HG03342 (cell line): Measurements from ENCODE around the gene SKIC2.
"Not testable (repeated sequence)": the region's sequence is repeated elsewhere in the genome, so short reads cannot be mapped to it uniquely, and the experiment has no call there.

Experiments
- ATAC-seq: cut with Tn5 transposase; IDR thresholded peaks from one replicate; pipeline ENCODE4 v1.9.1; 2021; ENCODE audit warnings: mild to moderate bottlenecking, moderate library complexity; ENCODE audit not compliant: unreplicated experiment

Gene SKIC2

DNA sequence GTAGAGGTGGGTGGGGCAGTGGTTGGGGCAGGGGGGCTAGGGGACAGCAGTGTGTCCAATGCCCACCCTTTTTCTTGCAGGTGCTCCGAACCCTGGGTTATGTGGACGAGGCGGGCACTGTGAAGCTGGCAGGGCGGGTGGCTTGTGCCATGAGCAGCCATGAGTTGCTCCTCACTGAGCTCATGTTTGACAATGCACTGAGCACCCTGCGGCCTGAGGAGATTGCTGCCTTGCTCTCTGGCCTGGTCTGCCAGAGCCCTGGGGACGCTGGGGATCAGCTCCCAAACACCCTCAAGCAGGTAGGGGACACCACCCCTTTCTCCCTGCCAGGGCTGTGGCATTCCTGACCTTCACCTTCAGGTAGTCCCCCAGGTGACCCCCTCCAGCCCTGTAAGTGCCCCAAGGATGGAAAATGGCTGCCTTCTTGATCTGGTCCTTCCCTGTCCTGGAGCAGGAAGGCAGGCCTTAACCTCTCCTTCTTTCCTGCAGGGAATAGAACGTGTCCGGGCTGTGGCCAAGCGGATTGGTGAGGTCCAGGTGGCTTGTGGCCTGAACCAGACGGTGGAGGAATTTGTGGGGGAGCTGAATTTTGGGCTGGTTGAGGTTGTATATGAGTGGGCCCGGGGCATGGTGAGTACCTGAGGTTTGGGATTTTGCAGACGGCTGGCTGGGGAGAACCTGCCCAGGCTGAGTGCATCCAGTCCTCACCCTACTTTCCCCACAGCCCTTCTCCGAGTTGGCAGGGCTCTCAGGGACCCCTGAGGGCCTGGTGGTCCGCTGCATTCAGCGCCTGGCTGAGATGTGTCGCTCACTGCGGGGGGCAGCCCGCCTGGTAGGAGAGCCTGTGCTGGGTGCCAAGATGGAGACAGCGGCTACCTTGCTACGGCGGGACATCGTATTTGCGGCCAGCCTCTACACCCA lies 10.1 kb downstream of the SKIC2 start:
- ATAC-seq = no peak

- no peak for ATAC-seq
These were observed 11.0 kb downstream of the SKIC2 start for GRCh38 chr6:31969712-31970603.

DNA sequence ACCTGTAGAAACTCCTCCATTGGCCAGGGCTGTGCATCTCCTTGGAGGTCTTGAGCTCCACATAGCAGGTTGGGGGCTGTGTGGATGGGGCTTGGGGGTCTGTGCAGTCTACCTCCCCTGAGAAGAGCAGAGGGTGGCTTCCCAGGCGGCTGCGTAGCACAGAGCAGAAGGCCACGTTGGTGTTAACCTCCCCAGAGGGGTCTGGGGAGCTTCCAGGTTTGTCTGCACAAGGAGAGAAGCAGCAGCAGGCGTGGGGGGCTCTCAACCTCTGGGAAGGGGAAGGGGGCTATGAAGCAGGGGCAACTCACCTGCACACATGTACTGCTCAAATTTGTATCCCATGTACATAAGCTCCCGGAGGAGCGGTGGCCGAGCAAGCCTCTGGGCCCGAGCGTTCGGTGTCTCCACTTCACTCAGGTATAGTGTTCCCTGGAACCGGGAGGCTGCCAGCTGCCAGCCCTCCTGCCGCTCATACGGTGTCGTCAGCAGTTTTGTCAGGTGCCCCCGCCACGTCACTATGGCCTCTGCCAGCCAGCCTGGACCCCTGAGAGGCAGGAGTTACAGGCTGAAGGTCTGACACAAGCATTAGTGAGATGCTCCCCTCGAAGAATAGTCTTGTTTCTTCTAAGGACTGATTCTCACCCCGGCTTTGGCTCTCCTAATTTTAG lies 11.8 kb downstream of the SKIC2 start:
- ATAC-seq = no peak

DNA sequence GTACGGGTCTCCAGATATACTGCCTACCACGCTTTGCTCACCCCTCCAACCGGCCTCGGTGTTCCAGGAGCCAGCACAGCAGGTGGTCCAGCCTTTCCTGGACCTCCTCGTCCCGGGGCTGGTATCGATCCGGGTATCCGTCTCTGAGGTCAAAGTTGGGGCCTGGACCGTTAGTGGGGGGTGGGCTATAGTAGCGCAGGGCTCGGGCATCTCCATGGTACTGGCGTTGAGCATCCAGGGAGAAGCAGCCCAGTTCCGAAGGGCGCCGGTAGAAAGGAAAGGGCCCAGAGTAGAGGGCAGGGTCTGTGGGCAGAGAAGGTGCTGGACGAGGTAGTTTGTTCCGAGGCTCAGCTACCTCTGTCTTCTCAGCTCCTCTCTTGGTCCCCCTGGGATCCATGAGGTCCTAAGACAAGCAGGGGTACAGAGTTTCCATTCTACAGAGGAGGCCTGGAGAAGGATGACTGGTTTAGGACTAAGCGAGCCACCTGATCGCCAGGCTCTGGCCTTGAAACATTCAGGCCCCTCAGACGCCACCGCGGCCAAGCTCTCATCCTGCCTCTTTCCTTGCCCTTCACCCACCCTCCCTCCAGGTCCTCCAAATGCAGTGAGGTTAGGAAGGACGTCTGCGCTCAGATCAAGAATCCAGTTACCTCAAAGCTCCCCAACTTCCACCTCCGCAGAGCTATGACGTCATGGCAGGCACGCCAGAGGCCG lies 12.5 kb downstream of the SKIC2 start:
- ATAC-seq = no peak

DNA sequence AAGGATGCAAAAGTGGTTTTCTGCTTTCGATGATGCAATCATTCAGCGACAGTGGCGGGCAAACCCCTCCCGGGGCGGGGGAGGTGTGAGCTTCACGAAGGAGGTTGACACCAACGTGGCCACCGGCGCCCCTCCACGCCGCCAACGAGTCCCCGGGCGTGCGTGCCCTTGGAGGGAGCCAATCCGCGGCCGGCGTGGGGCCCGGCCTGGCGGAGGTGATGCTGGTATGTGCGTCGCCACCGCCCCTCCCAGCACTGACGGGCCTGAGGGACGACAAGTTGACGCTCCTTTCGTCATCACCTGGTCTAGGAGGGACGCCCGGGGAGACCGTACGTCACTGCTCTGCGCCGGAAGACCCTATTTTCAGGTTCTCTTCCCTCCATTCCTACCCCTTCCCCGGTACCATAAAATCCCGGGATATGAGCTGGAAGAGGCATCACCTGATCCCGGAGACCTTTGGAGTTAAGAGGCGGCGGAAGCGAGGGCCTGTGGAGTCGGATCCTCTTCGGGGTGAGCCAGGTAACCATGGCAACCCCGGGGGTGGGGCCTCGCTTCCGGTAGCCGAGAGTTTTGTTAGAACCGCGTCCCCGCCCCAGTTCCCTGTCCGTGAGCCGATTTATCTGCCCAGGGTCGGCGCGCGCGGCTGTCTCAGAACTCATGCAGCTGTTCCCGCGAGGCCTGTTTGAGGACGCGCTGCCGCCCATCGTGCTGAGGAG lies 13.2 kb downstream of the SKIC2 start, which contains the start of gene DXO:
DXO (minus strand) TSS at position 146 of the 716 bp plus-strand sequence. CDS start 463 bp downstream, outside the sequence.
- peak; percentile 85 for ATAC-seq

- no peak for ATAC-seq
These were observed 13.9 kb downstream of the SKIC2 start for GRCh38 chr6:31972709-31973350.

DNA sequence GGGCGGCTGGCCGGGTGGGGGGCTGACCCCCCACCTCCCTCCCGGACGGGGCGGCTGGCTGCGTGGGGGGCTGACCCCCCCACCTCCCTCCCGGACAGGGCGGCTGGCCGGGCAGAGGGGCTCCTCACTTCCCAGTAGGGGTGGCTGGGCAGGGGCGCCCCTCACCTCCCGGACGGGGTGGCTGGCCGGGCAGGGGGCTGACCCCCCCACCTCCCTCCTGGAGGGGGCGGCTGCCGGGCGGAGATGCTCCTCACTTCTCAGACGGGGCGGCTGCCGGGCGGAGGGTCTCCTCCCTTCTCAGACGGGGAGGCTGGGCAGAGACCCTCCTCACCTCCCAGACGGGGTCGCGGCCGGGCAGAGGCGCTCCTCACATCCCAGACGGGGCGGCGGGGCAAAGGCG lies 17.1 kb downstream of the SKIC2 start:
- ATAC-seq = not testable (repeated sequence)

DNA sequence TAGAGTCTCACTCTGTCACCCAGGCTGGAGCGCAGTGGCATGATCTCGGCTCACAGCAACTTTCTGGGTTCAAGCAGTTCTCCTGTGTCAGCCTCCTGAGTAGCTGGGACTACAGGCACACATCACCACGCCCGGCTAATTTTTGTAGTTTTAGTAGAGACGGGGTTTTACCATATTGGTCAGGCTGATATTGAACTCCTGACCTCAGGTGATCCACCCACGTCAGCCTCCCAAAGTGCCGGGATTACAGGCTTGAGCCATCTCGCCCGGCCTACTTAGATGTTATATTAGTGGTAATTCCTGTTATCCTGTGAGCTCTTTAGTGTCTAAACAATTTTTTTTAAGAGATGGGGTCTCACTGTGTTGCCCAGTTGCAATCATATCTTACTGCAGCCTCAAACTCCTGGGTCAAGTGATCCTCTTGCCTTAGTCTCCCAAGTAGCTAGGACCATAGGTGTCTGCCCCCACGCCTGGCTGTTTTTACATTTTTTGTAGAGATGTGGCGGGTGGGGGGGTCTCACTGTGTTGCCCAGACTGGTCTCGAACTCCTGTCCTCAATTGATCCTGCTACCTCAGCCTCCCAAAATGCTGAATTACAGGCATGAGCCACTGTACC lies 18.9 kb downstream of the SKIC2 start:
- ATAC-seq = no peak

DNA sequence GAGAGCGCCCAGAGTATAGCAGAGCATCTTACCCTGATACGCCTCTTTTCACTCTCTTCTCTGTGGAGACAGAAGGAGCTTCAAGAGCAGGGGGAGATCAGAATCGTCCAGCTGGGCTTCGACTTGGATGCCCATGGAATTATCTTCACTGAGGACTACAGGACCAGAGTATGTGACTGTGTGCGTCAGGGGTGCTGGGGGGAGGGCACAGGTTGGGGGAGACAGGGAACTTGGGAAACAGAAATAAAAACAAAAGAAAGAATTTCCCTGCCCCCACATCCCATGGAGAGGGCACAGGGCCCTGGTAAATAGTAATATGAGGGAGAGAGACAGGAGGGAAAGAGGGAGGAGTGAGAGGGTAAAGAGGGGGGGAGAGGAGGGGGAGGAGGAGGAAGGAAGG lies 19.9 kb downstream of the SKIC2 start:
- ATAC-seq = no peak

DNA sequence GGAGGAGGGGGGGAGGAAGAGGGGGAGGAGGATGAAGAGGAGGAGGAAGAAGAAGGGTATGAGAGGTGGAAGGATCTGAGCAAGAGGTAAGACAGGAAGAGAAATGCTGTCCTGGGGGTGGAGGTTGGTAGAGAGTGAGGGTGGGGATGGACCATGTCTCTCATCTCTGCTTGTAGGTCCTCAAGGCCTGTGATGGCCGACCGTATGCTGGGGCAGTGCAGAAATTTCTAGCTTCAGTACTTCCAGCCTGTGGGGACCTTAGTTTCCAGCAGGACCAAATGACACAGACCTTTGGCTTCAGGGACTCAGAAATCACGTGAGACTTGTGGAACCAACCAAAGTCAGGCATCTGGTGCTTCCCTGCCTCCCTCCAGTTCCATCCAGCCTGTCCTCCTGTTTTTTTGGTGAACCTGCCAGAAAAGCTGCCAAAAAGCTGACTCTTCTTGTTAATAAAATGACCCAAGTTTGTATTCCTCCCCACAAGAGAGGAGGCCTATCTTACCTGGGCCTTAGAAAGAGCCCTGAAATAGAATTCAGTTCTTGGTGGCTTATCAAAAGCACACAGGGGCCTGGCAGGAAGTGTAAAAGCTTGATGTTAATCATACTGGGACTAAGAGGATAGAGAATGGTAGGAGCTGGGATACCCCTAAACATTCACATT lies 20.4 kb downstream of the SKIC2 start:
- ATAC-seq = no peak

DNA sequence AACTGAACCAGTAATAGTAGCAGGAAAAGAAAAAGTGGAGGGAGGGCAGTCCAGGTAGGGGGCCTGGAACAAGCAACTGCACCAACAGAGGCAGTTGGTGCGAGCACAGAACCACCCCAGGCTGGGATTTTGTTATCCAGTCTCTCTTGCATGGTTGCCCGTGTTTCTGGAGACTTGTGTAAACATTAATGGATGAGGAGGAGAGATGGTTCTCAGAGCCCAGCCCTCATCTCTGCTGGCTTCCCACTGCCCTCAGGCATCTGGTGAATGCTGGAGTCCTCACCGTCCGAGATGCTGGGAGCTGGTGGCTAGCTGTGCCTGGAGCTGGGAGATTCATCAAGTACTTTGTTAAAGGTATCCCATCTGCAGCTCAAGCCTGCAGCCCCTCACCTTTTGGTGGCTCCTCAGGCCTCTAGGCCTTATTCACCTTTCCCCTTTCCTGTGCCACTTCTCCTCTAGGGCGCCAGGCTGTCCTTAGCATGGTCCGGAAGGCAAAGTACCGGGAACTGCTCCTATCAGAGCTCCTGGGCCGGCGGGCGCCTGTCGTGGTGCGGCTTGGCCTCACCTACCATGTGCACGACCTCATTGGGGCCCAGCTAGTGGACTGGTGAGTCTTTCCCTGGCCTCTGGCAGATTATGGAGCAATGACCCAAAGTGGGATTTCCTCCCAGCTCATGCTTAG lies 21.4 kb downstream of the SKIC2 start:
- ATAC-seq = not testable (repeated sequence)

DNA sequence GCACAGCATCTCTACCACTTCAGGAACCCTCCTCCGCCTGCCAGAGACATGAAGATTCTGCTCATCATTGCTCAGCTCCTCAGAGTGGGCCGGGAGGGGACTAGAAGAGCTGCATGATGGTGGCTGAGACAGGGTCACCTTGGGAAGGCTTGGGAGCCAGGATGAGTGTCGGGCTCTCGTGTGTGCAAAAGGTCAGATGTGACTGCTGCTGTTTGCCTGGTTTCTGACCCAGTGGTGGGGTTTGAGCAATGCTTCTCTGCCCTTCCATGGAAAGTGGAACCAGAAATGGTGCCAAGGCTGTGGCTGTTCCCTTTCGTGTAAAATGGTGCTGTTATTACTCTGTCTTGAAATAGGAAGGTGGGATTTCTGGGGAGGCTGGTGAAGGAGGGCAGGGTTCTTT lies 22.0 kb downstream of the SKIC2 start:
- not testable (repeated sequence) for ATAC-seq

- ATAC-seq = not testable (repeated sequence)
These were observed 22.8 kb downstream of the SKIC2 start, which contains the start of gene C4A for GRCh38 chr6:31981744-31982143. TSS of gene C4A (plus strand) at chr6:31982057. CDS start at chr6:31982108, 51 bp downstream.

DNA sequence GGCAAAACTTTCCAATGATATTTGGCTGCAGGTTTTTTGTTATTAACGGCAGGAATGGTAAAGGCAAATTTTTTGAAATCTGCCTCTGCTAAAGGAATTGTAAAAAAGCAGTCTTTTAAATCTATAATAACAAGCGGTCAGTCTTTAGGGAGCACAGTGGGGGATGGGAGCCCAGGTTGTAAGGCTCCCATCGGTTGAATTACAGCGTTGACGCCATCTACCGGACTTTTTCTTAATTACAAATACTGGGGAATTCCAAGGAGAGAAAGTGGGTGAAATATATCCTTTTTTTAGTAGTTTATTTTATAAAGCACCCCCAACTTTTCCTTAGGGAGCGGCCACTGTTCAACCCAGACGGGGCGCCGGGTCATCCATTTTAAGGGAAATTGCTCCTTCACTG lies 30.4 kb downstream of the SKIC2 start:
- not testable (repeated sequence) for ATAC-seq

DNA sequence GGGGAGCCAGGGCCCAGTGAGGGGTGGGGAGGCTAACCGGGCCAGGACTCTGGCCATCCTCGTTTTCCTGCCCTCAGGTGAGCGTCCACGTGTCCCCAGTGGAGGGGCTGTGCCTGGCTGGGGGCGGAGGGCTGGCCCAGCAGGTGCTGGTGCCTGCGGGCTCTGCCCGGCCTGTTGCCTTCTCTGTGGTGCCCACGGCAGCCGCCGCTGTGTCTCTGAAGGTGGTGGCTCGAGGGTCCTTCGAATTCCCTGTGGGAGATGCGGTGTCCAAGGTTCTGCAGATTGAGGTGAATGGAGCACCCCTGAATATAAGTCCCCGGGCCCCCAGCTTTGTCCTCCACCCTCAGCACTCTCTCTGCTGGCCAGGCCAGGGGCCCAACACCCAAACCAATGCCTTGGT lies 35.4 kb downstream of the SKIC2 start:
- not testable (repeated sequence) for ATAC-seq

DNA sequence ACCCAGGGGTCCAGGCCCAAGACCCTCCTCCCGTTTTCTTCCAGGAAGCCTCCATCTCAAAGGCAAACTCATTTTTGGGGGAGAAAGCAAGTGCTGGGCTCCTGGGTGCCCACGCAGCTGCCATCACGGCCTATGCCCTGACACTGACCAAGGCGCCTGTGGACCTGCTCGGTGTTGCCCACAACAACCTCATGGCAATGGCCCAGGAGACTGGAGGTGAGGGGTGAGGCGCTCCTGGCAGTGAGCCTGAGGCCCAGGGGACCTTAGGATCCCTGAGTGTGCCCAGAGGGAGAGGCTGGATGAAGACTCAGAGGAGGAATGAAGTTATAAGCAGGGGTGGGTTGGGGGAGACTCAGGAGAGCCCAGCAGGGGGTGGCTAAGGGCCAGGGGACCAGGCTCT lies 37.4 kb downstream of the SKIC2 start:
- not testable (repeated sequence) for ATAC-seq

DNA sequence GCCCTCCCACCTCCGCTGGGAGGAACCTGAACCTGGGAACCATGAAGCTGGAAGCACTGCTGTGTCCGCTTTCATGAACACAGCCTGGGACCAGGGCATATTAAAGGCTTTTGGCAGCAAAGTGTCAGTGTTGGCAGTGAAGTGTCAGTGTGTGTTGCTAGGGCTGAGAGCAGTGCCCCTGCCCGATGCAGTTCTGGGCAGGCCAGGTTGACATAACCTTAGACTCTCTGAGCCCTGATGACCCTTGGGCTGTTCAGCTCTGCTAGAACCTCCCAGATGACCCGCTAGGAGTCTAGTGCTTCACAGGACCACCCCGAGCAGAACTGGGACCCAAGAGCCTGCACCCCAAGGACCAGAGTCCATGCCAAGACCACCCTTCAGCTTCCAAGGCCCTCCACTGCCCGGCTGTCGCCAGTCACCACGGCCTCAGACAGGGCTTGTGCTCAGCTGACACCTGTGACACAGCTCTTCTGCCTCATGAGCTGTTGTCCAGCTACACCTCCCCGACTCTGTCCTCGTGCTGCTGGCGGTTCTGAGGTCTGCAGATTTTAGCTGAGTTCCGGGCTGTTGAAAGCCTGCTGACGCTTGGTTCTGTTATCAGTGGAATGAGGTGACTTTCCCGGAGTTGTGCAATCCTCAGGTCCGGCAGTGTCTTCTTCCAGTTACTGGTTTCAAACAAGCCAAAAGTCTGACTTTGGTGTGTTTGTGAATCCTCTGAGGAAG lies 43.7 kb downstream of the SKIC2 start:
- not testable (repeated sequence) for ATAC-seq
